Omental fat pad (tissue), 4 donors: ENCODE data around the gene CAMK2A. TPM values are rescaled to one million over a fixed set of nuclear protein-coding genes. Genes with fewer than 3 reads are reported as not detected.

ENCODE experiments used
- ATAC-seq: fragments of 150-250 bp; one replicate; pipeline ENCODE4 v1.9.1; 2016; ENCODE audit warnings: mild to moderate bottlenecking, moderate library complexity; ENCODE audit not compliant: low FRiP score
- DNase-seq: peaks from one replicate; pipeline ENCODE4 v3.0.0-alpha.2; 2019; ENCODE audit warnings: low spot score
- total RNA-seq, 4 donors: library from RNA; depleted of rRNA; stranded (reverse); fragments of >200 nt; gene quantifications; one replicate each; pipeline ENCODE4 v1.1.0, GENCODE V29; 2016
- TF ChIP-seq, protein P1 (sequence below), 3 donors: fragments of 450-650 bp; IDR thresholded peaks; one replicate each; pipeline ENCODE4 v1.5.1; 2016 to 2017; ENCODE audit warnings: antibody characterized with exemption in 3 of 3, mild to moderate bottlenecking in 3 of 3, moderate library complexity in 2 of 3

Gene CAMK2A
- total RNA-seq = 1 to 10 TPM in 1 of 4 donors, under 1 TPM in 1, not detected in 2; 0.28 to 2.9 TPM

DNA sequence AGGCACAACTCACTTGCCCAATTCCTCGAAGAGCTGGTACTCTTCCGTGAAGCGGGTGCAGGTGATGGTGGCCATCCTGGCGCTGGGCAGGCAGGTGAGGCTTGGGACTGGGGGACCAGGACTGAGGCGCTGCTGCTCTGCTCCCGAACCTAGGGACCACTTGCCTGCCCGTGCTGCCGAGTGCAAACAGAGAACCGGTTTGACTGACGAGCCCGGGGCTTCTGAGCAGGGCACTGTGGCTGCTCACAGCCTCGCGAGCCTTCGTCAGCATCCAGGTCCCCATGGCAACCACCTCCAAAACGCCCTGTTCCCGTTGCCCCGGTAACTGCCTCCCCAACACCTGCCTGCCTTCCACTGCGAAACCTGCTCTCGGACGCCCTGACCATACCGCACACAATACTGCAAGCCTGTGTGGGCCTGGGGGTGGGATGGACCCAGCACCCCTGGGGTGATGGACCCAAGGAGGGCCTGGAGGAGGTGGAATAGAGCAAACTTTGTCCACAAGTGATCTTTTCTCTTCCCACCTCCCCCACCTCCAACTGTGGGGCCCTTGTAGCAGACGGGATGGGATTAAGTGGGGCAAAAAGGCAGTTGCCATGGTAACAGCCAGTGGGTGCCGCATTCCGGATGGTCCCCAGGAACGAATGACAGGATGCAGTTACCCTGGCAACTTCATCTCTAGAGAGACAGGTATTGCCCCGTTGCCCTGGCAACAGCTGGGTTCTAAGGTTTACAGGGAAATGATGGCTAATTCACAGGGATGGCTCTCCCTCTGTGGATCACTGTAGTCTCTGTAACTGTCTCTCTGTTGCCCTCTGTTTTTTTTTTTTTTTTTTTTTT lies at the start of gene CAMK2A:
TSS of gene CAMK2A (minus strand) at position 223 of the 840 bp plus-strand sequence. CDS start at position 75, 148 bp downstream.
- no peak for ATAC-seq
- TF ChIP-seq, protein P1, sequence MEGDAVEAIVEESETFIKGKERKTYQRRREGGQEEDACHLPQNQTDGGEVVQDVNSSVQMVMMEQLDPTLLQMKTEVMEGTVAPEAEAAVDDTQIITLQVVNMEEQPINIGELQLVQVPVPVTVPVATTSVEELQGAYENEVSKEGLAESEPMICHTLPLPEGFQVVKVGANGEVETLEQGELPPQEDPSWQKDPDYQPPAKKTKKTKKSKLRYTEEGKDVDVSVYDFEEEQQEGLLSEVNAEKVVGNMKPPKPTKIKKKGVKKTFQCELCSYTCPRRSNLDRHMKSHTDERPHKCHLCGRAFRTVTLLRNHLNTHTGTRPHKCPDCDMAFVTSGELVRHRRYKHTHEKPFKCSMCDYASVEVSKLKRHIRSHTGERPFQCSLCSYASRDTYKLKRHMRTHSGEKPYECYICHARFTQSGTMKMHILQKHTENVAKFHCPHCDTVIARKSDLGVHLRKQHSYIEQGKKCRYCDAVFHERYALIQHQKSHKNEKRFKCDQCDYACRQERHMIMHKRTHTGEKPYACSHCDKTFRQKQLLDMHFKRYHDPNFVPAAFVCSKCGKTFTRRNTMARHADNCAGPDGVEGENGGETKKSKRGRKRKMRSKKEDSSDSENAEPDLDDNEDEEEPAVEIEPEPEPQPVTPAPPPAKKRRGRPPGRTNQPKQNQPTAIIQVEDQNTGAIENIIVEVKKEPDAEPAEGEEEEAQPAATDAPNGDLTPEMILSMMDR (IDR thresholded peaks at IDR 0.05) = no peak
- DNase-seq = no peak

DNA sequence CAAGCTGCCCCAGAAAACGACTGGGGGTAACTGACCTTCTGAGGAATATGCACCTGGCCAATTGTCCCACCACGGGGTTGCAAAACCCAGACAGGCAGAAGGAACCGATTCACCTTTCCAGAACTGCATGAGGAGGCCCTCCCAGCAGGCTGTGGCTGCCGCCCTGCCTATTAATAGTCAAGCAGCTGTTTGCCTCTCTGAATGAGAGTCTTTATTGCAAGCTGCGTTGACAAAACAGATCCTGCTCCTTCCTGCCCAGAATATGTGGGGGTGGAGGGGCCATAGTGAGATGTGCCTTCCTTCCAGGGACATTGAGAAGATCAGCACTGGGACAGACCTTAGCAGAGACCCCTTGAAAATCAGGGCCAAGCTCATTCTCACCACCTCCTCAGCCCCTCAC lies 49.6 kb upstream of the CAMK2A start:
- ATAC-seq = no peak
- no peak for DNase-seq
- TF ChIP-seq, protein P1 (IDR thresholded peaks at IDR 0.05) = no peak

DNA sequence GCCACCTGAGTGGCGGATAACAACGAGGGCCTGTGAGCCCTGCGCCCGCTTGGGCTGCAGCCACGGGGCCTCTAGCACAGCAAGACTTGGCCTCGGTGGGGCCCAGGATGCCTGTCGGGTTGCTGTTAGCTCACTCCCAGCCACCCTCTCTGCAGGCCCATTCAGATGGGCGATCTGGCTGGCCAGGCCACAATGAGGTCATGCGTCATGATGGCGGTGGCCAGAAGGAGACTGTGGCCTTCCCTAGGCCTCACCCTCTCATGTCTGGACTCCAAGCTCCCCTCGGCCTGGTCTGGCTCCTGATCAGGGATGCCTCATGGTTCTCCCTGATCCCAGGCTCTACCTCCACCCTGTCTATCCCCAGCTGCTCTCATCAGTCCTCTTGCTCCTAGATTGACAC lies 49.0 kb upstream of the CAMK2A start:
- no peak for ATAC-seq

DNA sequence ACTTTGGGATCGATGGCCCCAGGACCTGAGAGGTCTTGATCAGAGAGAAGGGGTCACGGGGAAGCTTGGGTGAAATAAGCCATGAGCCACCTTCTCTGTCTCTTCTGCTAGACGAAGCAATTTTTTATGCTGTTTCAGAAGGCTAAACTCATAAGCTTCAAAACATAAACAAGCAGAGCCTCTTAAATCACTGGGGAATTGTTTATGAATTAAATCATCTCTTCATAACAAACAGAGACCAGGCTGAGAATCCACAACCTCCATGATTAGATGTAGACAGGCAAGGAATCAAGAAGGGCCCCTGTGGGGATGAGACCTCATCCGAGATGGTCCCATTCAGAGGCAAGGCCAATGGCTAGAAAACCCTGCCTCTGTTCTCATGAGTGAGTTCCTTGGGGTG lies 46.2 kb upstream of the CAMK2A start:
- ATAC-seq (no peak), DNase-seq (no peak)
- TF ChIP-seq, protein P1 (IDR thresholded peaks at IDR 0.05) = no peak

More for the DNA sequence above, 49.0 kb upstream of the CAMK2A start:
- no peak for DNase-seq
- TF ChIP-seq, protein P1 (IDR thresholded peaks at IDR 0.05) = no peak

DNA sequence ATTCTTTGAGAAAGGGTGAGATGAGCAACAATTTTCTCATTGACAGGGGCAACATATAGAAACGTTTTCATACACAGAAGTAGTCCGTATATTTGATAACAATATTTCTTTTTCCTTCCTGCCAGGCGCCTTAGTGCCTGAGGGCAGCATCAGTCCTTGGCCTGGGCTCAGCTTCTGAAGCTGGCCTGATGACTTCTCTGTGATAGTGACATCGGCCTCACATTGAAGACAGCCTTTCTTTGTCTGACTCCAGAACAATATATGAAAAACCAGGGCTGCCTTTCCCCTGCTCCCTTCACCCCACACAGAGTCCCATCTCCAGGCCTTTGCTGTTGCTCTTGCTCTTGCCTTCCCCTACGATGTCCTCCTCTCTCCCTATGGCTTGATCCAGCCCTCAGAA lies 43.8 kb upstream of the CAMK2A start:
- no peak for DNase-seq
- TF ChIP-seq, protein P1 (IDR thresholded peaks at IDR 0.05) = no peak
- no peak for ATAC-seq

DNA sequence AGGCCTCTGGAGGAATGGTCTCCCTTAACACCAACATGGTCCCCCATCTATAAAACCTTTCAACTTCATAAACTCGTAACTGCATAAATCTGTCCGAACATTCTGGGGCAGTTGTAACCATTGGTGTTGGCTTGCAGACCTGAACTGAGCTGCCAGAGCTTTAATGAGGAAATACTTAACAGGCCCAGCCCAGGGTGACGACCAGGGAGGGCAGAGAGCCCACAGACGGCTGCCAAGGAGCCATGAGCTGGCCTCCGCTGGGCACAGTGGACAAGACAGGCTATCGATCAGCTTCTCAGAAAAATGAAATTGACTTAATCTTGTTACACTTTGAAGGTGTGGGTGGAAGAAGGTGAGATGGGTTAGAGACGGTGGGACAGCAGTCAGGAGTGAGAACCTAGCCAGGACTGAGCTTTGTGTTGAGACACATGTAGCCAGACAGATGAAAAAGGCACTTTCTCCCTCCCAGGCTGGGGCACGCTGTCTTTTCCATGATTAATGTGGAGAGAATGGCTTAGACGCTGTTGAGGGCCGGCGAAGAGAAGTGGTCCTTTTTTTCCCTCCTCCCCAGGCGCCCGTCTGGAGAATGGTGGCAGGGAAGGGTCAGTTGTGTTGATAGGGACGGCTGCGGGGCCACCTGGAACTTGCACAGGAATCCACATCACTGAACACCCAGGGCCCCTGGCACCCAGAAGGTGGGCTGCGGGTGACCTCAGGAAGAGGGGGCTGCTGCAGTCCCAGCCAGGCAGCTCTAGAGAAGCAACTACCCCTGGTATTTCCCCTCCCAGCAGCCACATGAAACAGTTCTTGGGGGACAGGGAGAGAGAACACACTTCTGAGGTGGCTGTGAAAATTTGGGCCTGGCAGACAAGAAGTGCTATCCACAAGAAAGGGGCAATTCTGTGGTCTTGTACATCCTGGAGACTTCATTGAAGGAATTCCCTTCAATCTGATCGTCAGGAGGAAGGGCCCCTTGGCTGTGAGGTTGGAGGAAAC lies 40.6 kb upstream of the CAMK2A start:
- TF ChIP-seq, protein P1 (IDR thresholded peaks at IDR 0.05) = no peak
- no peak for DNase-seq
- no peak for ATAC-seq
